NCI-H1092 treated with DMSO at 0.1 percent for 48 hours (cell line): ENCODE results near the gene ZFAND6.
"Not testable (repeated sequence)": the region's sequence is repeated elsewhere in the genome, so short reads cannot be mapped to it uniquely, and the experiment has no call there.

Experiments used
- DNase-seq: peaks from one replicate; lab custom pipeline; 2025; lab: John Stamatoyannopoulos, UW

Gene ZFAND6

DNA sequence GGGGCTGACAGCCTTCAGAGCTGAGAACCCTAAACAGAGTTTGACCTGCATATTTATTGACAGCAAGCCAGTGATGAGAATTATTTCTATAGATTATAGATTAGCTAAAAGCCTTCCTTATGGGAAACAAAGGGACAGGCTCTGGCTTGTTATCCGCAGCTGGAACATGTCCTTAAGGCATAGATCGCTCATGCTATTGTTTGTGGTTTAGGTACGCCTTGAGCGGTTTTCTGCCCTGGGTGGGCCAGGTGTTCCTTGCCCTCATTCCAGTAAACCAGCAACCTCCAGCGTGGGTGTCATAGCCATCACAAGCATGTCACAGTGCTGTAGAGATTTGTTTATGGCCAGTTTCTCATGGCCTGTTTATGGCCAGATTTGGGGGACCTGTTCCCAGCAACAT, 83.2 kb downstream of the ZFAND6 start:
- no peak for DNase-seq

DNA sequence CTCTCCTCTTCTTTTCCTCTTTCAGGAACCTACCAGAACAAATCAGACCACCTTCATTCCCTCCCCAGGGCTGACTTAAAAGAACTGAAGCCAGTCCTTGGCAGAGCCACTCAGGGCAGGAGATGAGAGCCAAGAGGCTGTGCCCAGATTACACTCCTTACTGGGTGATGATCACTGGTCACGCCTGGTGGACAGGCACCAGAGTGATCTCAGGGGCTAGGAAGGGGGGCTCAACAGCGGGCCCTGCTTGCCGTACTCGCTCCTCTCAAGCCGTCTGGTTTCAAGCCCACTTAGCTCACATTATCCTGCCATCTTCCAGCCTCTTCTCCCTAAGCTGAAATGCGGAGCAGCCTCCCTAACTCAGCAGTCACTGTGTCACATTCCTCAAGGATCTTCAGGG, 91.7 kb downstream of the ZFAND6 start:
- DNase-seq: no peak

DNA sequence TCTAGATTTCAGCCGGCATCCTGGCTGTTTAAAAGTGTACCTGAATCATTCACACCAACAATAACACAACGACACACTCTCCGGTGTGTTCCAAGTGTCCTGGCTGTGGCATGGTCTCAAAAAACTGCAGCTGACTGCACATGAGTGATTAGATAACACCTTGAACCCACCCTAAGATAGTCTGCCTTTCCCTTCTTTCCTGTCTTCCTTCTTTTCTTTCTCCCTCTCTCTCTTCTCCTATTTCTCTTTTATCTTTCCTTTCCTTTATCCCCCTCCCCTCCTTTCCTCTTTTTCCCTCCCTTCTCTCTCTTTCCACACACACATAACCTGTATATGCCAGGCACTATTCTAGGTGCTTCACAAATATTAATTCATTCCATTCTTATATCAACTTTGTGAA, 92.1 kb downstream of the ZFAND6 start:
- DNase-seq: no peak

DNA sequence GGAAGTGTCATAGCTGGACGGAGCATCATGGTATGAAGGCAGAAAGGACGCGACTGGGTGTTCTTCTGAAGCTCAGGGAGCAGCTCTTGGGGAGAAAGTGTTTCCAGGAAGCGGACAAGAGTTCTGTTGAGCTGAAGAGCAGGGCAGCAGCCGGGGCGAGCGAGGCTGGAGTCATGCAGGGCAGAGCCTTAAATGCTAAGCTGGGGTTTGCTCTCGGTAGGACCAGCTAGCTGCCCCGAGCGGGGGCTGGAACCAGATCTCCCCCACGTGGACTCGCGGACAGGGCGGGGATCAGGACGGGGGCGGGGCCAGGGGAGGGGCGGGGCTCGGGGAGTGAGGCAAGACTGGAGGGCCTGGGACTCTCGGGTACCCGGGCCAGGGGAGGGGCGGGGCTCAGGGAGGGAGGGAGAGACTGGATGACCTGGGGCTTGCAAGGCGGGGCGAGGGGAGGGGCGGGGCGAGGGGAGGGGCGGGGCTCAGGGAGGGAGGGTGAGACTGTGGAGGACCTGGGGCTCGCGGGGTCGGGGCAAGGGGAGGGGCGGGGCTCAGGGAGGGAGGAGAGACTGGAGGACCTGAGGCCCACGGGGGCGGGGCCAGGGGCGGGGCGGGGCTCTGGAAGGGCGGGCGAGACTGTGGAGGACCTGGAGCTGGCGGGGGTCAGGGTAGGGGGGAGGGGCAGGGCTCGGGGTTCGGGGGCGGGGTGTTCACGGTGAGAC, 92.9 kb downstream of the ZFAND6 start:
- DNase-seq: peak; percentile 27

DNA sequence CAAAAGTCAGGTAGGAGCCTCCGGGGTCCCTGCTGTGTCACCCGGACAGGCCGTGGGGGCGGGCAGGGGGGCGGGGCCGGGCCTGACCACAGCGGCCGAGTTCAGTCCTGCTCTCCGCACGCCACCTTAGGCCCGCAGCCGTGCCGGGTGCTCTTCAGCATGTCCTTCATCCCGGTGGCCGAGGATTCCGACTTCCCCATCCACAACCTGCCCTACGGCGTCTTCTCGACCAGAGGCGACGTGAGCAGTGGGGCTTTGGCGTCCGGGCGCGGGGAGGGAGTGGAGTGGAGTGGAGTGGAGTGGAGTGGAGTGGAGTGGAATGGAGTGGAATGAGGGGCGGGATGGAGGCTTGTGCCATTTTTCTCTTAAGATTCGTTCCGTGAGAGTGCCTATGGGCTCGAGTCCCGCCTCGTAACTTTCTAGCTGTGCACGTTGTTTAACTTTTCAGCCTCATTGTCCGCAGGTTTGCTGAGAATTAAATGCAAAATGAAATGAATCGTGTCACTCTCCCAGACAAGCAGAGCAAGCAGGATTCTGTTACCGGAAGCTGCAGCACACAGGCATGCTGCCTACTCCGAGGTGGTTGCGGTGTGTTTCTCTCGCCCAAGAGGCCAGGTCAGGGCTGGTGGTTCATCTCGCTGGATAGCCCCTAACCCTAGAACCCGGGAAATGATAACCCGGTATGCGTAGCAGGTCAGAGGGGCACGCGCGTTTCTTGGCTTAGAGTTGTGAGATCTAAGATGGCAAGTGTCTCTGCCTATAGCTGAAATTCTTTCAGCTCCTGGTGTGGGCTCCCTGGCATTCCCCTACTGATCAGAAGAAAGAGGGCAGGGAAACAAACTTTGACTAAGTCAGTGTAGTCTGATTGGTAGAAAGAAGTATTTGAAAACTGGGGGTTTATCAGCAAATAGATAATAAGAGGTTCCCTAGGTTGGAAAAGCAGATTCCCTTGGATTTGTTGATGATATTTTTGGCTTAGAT, 93.7 kb downstream of the ZFAND6 start, which contains the start of gene FAH:
Gene FAH, plus strand, starts transcription at position 104 of the 981 bp plus-strand sequence. Its CDS starts 56 bp downstream, at position 160.
- peak; percentile 27 for DNase-seq

DNA sequence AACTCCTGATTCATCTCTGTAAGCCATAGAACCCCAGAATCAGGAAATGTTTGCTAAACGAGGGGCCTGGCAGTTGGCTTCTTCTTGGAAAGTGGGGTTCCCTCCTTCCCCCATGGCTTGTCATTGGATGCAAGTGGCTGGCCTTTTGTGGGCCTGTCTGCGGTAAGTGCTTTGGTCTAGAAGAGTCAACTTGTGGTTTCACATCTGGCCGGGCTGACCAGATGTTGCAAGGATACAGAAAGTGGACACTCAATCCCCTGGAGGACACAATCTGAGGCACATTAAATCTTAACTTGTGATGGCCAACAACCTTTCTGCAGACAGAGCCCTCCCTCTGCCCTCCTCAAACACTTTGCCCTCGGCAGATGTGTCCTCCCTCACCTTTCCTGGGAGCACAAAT, 94.4 kb downstream of the ZFAND6 start:
- no peak for DNase-seq

DNA sequence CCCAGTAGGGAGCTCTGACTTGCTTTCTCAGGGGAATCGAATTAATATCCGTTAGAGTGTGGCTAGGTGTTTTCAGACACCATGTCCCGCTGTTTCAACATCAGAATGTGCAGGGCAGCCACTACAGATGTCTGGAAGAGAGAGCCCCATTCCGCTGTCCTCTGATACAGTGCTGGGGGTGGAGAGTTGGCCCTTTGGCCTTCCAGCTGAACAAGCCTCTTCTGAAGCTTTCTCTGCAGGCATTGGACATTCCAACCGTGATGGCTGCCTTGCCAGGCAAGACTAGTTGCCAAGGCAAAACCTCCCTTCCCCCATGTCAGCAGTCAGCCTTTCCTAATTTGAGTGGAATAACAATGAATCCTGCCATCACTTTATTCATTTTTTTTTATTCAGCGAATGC, 94.9 kb downstream of the ZFAND6 start:
- no peak for DNase-seq

DNA sequence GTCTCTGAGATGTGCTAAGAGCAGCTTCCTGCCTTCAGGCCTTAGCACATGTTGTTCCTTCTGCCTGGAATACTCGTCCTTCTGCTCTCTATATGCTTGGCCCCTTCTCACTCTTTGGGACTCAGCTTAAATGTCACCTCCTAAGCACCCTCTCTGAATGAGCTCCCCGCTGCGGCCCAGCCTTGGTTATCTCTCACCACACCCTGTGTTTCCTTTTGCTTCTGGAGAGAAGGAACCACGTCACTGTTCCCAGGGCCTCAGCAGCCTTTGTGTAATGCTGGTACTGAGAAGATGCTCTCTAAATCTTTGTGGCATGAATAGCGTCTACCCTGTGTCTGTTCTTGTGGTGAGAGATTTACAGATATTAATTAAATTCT, 95.5 kb downstream of the ZFAND6 start:
- DNase-seq: no peak

DNA sequence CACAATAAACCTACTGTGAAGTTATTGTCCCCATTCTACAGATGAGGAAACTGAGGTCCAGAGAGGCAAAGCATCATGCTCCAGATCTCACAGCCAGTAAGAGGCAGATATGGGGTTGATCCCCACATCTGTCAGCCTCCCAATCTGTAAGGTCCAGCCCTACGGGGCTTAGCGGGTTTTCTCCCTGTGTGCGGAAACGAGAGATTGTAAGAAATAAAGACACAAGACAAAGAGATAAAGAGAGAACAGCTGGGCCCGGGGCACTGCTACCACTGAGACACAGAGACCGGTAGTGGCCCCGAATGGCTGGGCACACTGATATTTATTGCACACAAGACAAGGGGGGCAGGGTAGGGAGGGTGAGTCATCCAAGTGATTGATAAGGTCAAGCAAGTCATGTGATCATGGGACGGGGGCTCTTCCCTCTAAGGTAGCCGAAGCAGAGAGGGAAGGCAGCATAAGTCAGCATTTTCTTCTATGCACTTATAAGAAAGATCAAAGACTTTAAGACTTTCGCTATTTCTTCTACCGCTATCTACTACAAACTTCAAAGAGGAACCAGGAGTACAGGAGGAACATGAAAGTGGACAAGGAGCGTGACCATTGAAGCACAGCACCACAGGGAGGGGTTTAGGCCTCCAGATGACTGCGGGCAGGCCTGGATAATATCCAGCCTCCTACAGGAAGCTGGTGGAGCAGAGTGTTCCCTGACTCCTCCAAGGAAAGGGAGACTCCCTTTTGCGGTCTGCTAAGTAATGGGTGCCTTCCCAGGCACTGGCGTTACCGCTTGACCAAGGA, 96.1 kb downstream of the ZFAND6 start:
- not testable (repeated sequence) for DNase-seq

DNA sequence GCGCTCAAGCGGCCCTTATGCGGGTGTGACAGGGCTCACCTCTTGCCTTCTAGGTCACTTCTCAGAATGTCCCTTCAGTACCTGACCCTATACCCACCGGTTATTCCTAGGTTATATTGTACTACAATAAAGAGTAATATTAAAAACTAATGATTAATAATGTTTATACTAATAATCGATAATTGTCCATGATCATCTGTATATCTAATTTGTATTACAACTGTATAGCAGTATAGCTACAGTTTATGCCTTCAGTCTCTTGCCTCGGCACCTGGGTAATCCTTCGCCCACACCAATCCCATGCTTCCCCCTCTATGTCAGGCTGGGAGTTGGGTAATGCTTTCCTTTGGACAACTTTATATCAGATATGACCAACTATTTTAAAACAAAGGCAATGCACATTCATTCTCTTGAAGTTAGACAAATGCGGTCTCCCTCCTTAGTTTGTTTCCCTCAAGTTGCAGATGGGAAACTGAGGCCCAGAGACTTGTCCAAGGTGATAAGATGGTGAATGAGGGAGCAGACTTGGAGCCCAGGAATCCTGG, 96.8 kb downstream of the ZFAND6 start:
- DNase-seq: no peak

DNA sequence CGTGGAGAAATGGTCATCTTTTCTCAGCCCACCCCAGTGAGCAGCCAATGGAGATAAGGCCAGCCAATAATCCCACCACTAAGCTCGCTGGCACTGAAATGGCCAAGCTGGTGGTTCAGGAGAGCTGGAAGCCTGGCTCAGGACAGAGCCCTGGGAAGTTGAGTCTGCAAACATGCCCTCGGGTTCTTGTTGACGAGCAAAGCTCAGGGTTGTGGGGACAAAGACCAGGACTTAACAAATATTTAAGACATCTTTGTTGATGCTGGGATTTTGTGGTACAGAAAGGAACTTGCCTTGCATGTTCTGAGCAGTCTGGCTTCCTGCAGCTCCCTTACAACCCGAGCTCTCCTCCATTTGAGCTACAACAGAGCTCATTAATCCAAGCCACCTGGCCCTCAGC, 97.7 kb downstream of the ZFAND6 start:
- DNase-seq: no peak

DNA sequence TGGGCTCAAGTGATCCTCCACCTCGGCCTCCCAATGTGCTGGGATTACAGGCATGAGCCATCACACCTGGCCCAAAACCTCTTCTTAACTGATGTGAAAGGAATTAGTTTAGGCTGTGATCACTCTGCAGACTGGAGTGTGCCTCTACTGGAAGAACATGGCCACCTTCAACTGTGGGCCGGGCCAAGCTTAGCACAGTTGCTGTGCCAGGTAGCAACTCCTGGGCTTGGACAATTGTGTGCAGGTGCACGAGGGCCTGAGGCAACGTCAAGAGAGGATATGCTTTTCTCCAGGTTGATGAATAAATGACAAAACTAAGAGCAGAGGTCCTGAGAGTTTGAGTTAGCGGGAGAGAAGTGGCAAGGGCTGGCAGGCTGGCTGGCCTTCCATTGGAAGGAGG, 99.8 kb downstream of the ZFAND6 start:
- DNase-seq: no peak

DNA sequence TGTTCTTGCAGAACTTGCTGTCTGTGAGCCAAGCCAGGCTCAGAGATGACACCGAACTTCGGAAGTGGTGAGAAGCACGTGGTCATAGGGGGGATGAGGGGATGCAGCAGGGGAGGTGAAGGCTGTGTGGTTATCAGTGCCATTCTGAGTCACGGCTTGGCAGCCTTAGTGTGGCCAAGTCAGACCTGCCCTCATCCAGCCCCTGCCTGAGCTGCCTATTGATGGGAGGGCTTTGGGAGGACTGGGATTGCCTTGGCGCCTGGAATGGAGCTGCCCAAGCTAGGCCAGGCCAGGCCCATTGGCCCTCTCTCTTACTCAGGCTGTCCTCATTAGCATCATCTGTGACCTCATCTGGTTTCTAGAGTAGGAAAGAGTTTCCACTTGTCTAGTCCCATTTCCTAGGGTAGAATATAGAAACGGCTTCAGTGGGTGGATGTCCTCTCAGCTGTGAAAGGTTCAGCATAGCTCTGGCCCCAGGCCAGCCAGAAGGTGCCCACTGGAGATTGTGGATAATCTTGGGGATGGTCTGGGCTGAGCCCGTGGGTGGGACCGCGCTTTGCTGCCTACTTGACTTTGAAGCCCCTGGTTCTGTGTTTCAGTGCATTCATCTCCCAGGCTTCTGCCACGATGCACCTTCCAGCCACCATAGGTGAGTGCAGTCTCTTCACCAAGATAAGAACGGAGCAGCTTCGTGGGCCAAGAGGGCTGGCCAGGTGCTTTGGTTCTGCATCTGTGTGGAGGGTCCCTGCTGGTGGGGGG, 100.5 kb downstream of the ZFAND6 start:
- no peak for DNase-seq

DNA sequence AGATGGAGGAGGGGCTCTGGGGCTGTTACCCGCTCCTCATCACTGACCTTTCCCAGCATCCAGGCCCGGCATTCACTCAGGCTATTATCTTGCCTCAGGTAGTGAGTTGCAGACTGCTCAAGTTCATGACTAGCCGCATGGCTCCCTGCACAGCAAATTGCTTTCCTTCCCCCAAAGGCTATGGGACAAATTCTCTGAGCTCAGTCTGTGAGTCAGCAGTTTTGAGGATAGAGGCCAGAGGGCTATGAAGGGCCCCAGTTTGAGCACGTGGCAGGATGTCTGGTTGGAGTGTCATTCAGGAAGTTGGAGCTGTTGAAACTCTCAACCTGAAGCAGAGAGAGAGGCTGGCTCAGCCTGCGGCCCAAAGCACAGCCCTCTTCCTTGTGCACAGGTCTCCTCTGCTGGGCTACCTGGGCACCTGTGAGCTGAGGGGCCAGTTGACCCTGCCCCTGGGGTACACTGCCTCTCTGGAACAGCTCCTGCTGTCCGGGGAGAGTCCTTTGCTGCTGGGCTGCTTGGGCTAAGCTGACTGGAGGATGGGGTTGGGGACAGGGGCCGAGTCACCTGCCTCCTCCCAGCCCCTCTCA, 101.2 kb downstream of the ZFAND6 start:
- no peak for DNase-seq

DNA sequence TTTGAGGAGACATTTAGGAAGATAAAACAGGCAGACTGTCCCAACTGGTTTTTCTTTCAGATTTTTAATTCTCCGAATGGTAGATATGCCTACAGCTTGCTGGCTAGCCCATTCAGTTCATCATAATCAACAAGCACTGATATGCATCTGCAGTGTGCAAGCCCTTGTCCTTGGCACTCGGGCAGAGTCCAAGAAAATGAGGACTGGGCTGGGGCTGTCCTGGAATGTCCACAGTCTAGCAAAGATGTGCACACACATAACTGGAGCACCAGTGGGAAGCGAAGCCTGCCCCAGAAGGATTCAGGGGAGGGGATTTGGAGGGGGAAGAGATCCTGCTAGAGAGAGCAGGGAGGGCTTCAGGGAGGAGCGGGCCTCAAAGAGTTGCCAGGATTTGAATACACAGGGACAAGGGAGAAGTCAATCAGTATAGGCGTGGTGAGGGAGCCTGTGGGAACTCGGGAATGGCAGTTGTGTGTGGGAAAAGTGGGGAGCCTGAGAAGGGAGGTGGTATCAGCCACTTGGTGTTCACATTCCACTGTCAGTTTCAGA, 102.1 kb downstream of the ZFAND6 start:
- no peak for DNase-seq

DNA sequence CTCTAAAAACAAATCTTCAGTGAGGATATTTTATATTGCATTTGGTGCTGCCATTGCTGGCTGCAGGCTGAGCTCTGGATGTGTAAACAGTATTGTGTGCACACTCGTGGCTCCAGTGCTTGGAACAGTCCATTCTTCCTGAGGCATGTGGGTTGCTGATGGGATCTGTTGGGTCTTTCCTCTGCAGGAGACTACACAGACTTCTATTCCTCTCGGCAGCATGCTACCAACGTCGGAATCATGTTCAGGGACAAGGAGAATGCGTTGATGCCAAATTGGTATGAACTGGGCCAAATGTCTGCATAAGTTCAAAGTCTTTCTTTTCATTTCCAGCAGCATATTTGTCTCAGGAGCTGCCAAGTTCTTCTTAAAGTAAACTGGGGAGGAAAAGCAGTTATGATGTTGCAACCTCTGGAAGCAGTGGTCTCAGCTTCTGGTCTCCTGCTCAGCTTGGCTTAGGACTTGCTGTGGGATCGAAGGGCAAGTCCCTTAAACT, 102.6 kb downstream of the ZFAND6 start:
- no peak for DNase-seq

DNA sequence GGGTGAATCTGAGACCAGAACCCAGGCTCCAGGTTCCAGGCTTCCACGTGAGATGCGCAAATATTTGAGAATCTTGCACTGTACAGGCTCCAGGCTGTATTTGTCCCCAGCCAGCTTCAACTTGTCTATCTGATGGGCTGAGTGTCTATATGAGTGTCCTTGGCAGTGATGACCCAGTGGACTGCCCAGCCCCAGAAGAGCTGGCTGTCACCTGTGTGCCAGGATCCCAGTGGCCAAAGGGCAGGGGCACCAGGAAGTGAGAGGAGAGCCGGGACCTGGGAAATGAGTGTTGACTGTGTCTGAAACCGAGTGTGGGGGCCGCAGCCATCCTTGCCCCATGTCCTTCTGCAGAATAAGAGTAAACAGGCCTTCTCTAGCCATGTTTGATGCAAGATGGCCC, 103.7 kb downstream of the ZFAND6 start:
- DNase-seq: no peak

DNA sequence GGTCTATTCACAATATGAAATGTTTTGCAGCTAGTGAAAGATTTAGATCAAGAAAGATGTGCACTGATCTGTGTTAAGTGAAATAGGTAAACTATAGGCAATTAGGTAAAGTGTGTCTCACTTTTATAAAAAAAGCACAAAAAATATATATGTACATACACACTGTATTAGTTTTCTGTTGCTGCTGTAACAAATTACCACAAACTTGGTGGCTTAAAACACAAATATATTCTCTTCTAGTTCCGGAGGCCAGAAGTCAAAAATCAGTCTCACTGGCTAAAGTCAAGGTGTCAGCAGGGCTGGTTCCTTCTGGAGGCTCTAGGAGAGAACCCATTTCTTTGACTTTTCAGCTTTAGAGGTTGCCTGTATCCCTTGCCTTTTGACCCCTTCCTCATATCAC, 104.4 kb downstream of the ZFAND6 start:
- DNase-seq: no peak

DNA sequence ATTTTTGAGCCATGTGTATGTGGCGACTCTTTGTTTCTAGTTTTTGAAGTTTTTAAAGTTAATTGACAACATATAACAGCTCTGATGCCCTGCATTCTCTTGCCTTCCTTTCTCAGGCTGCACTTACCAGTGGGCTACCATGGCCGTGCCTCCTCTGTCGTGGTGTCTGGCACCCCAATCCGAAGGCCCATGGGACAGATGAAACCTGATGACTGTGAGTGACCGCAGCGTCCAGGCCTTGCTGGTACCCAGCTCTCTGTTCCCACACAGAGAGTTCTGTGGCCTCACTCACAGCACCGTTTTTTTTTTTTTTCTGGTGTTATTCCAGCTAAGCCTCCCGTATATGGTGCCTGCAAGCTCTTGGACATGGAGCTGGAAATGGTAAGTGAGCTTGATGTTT, 108.5 kb downstream of the ZFAND6 start:
- no peak for DNase-seq

DNA sequence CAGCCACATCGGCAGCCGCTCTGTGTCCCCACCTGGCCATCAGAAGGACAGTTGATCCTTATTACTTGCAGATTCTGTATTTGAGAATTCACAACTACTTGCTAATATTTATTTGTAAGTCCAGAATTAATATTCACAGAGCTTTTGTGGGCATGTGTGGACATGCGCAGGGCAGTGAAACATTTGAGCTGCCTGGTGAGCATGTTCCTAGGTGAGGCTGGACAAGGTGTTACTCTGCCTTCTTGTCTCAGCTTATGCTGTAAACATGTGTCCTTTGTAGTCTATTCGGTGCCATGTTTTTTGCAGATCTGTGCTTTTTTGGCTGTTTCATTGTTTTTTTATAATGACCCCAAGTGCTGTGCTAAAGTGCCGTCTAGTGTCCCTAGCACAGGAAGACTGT, 108.9 kb downstream of the ZFAND6 start:
- DNase-seq: no peak
